Putamen (tissue), 1 donor: Measurements from ENCODE around the gene MAD1L1.

Experiments used
- DNase-seq: peaks from one replicate; pipeline ENCODE4 v3.0.0-alpha.2; 2016; ENCODE audit warnings: low spot score

Gene MAD1L1

GRCh38 chr7:2140216-2141020, 92.3 kb downstream of the MAD1L1 start:
- no peak for DNase-seq

GRCh38 chr7:2139004-2139699, 93.6 kb downstream of the MAD1L1 start:
- DNase-seq, result no peak

- DNase-seq, result no peak
Measured at GRCh38 chr7:2138146-2138765, 94.5 kb downstream of the MAD1L1 start.

- no peak for DNase-seq
Measured at GRCh38 chr7:2134740-2135139, 98.0 kb downstream of the MAD1L1 start.

- DNase-seq, result no peak
Measured at GRCh38 chr7:2132243-2132642, 100.5 kb downstream of the MAD1L1 start.

GRCh38 chr7:2131800-2132199, 100.9 kb downstream of the MAD1L1 start:
- DNase-seq, result no peak

- no peak for DNase-seq
Measured at GRCh38 chr7:2131341-2131740, 101.4 kb downstream of the MAD1L1 start.

- no peak for DNase-seq
Measured at GRCh38 chr7:2130096-2130375, 102.7 kb downstream of the MAD1L1 start.

GRCh38 chr7:2129323-2130095, 103.2 kb downstream of the MAD1L1 start:
- no peak for DNase-seq

- no peak for DNase-seq
Measured at GRCh38 chr7:2128601-2129322, 104.0 kb downstream of the MAD1L1 start.

GRCh38 chr7:2126621-2127020, 106.1 kb downstream of the MAD1L1 start:
- DNase-seq, result no peak

- DNase-seq, result no peak
Measured at GRCh38 chr7:2125931-2126330, 106.8 kb downstream of the MAD1L1 start.

GRCh38 chr7:2124604-2125345, 108.0 kb downstream of the MAD1L1 start:
- no peak for DNase-seq

GRCh38 chr7:2123916-2124315, 108.8 kb downstream of the MAD1L1 start:
- DNase-seq, result no peak

GRCh38 chr7:2123360-2123759, 109.4 kb downstream of the MAD1L1 start:
- no peak for DNase-seq

GRCh38 chr7:2122651-2123050, 110.1 kb downstream of the MAD1L1 start:
- no peak for DNase-seq

- DNase-seq, result no peak
Measured at GRCh38 chr7:2120841-2121830, 111.6 kb downstream of the MAD1L1 start.

- no peak for DNase-seq
Measured at GRCh38 chr7:2120251-2120660, 112.5 kb downstream of the MAD1L1 start.

GRCh38 chr7:2118630-2119190, 114.0 kb downstream of the MAD1L1 start:
- DNase-seq, result no peak

- DNase-seq, result no peak
Measured at GRCh38 chr7:2118056-2118455, 114.7 kb downstream of the MAD1L1 start.
